Brain microvascular endothelial cell (primary cell): ENCODE results near the gene PRKAR1B.

Experiments used
- DNase-seq: peaks from one replicate; pipeline ENCODE4 v3.0.0-alpha.2; 2020
- H3K27ac ChIP-seq: fragments of 250-450 bp; sonication (Bioruptor Pico); 2 replicates; pipeline ENCODE4 v1.5.1; 2020; ENCODE audit warnings: mild to moderate bottlenecking, moderate library complexity
- H3K27me3 ChIP-seq: fragments of 250-450 bp; sonication (Bioruptor Pico); replicated peaks from 2 replicates; pipeline ENCODE4 v1.5.1; 2020; ENCODE audit warnings: mild to moderate bottlenecking
- H3K36me3 ChIP-seq: fragments of 250-450 bp; sonication (Bioruptor Pico); replicated peaks from 2 replicates; pipeline ENCODE4 v1.5.1; 2020; ENCODE audit warnings: mild to moderate bottlenecking
- H3K4me3 ChIP-seq: 2 replicates; pipeline ENCODE4 v1.5.1; 2011; ENCODE audit warnings: low read depth, mild to moderate bottlenecking, control low read depth, low read length, moderate library complexity
- CTCF ChIP-seq: IDR thresholded peaks from 2 replicates; pipeline ENCODE4 v1.5.1; 2011; ENCODE audit warnings: low read depth, mild to moderate bottlenecking, moderate library complexity, low read length, control low read depth, inconsistent platforms; ENCODE audit errors: missing control alignments
- in situ Hi-C: cut with HindIII; loops from 2 replicates; pipeline ENCODE4 v1.10.0; 2017; ENCODE audit warnings: low sequenced_read_pairs, low pct_ligation_motif_present

The PRKAR1B gene

GRCh38 chr7:730501-731439 is 3.7 kb upstream of the PRKAR1B start:
- peaks cover 2% of the 10 kb centered on the region for H3K36me3 ChIP-seq
- no peaks in the 10 kb centered on the region for H3K27me3 ChIP-seq
- peak; percentile 51 for DNase-seq
- H3K4me3 ChIP-seq = no peak overlapping the region
- in situ Hi-C loops = no loop called here
- no peak for TF ChIP-seq CTCF
- H3K27ac ChIP-seq = peak overlapping the region; percentile 51

DNA sequence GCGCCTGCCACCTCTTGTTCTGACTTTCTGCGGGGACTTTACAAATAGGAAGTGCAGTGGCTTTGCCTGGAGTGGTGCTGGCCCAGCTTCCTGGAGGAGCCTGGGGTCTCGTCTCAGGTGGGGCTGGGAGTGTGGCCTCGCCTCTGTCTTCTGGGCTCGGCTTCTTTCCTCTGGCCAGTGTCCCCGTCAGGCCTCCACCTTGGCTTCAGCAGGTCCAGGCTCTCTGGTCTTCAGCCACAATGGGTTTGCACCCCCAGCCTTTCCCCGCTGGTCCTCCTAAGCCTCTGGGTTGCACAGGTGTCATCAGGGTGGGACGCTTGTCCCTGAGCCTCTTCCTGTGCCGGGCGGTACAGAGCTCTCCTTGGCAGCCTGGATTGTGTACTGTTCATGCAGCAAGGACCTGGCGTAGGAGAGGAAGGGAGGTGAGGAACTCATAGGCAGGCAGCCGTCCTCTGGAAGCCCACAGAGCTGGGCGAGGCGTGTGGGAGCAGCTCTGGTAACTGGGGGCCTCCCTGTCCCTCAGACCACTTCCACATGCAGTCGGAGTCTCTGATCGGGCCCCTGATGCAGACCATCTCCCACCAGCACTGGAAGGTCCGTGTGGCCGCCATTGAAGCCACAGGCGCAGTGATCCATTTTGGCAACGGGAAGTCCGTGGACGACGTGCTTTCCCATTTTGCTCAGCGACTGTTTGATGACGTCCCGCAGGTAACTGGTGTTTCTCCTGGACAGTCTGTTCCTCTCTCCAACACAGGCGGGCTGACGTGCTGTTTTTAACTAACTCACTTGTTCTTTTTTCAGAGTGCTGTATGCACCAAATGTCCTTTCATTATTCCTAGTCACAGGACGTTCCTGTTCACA is 2.3 kb upstream of the PRKAR1B start:
- H3K4me3 ChIP-seq = no peak overlapping the region
- no peak for DNase-seq
- no peak overlapping the region for H3K27ac ChIP-seq
- no peaks in the 10 kb centered on the region for H3K27me3 ChIP-seq
- in situ Hi-C loops = no loop called here
- H3K36me3 ChIP-seq = peaks cover under 1% of the 10 kb centered on the region
- no peak for TF ChIP-seq CTCF

- H3K27ac ChIP-seq = no peak overlapping the region
- H3K4me3 ChIP-seq = no peak overlapping the region
- no peaks in the 10 kb centered on the region for H3K27me3 ChIP-seq
- no peaks in the 10 kb centered on the region for H3K36me3 ChIP-seq
- DNase-seq = no peak
- in situ Hi-C loops = no loop called here
- no peak for TF ChIP-seq CTCF
These were observed 1.5 kb upstream of the PRKAR1B start for GRCh38 chr7:728602-729001.

- in situ Hi-C loops = no loop called here
- Histone ChIP-seq H3K27ac (no peak overlapping the region), H3K27me3 (no peaks in the 10 kb centered on the region), H3K36me3 (no peaks in the 10 kb centered on the region), H3K4me3 (peak overlapping the region; percentile 60)
- no peak for DNase-seq
- peak; percentile 12 for TF ChIP-seq CTCF
These were observed 852 bp upstream of the PRKAR1B start for GRCh38 chr7:727806-728460.

DNA sequence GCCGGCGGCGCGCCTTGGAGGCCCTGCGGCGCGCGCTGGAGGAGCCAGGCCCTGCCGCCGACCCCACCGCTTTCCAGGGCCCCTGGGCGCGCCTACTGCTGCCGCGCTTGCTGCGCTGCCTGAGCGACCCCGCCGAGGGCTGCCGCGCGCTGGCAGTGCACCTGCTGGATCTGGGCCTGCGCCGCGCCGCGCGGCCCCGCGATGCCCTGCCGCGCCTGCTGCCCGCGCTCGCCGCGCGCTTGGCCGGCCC is 302 bp downstream of the PRKAR1B start:
- H3K27ac ChIP-seq = peak overlapping the region; percentile 30

More for the DNA sequence above, 302 bp downstream of the PRKAR1B start:
- in situ Hi-C loops = no loop called here
- Histone ChIP-seq H3K4me3 (peak overlapping the region; percentile 60), H3K36me3 (no peaks in the 10 kb centered on the region), H3K27me3 (no peaks in the 10 kb centered on the region)
- no peak for DNase-seq
- no peak for TF ChIP-seq CTCF
